Lower lobe of right lung (tissue), 2 donors: ENCODE measurements around the gene DDX51. TPM values are rescaled to one million over a fixed set of nuclear protein-coding genes. Genes with fewer than 3 reads are reported as not detected.
A peak's percentile ranks its signal among the peaks of the same experiment; 100 is the strongest.

ENCODE experiments used
- ATAC-seq, 2 donors: fragments of 200-7000 bp; cut with Tn5 transposase; one replicate each; pipeline ENCODE4 v1.9.1; 2020 to 2022; ENCODE audit warnings: mild to moderate bottlenecking in 2 of 2, moderate library complexity in 2 of 2
- DNase-seq: peaks from one replicate; pipeline ENCODE4 v3.0.0-alpha.2; 2020
- H3K27ac ChIP-seq: fragments of 200-600 bp; one replicate; pipeline ENCODE4 v1.8.0; 2022
- H3K27me3 ChIP-seq: fragments of 200-600 bp; one replicate; pipeline ENCODE4 v1.8.0; 2022; ENCODE audit warnings: low read depth
- H3K36me3 ChIP-seq: fragments of 200-600 bp; one replicate; pipeline ENCODE4 v1.8.0; 2022; ENCODE audit warnings: mild to moderate bottlenecking
- H3K4me1 ChIP-seq: fragments of 200-600 bp; one replicate; pipeline ENCODE4 v1.8.0; 2022
- H3K4me3 ChIP-seq: fragments of 200-600 bp; one replicate; pipeline ENCODE4 v1.8.0; 2022; ENCODE audit warnings: mild to moderate bottlenecking
- H3K9me3 ChIP-seq: fragments of 200-600 bp; one replicate; pipeline ENCODE4 v1.8.0; 2022
- intact Hi-C: fragments of 100-400 bp; cut with DNase I; formaldehyde crosslinking; loops from one replicate; pipeline ENCODE4 v1.11.0; 2022
- total RNA-seq: library from RNA; stranded (reverse); fragmentation: NEBNext Ultra II Directional; extraction: Animal tissue kit (Norgen Biotek cat#: 25700); gene quantifications from one replicate; pipeline ENCODE4 v1.2.1, GENCODE V29; 2021
- TF ChIP-seq, protein P1 (sequence below): fragments of 200-600 bp; IDR thresholded peaks from one replicate; pipeline ENCODE4 v1.8.0; 2022; ENCODE audit warnings: antibody characterized with exemption, mild to moderate bottlenecking
- donor health status: DM: no; HTN: yes; CAD: no; lungs with severe emphysema.

Gene DDX51
- total RNA-seq, 1 donor from 2014 or later: 11.9 TPM

DNA sequence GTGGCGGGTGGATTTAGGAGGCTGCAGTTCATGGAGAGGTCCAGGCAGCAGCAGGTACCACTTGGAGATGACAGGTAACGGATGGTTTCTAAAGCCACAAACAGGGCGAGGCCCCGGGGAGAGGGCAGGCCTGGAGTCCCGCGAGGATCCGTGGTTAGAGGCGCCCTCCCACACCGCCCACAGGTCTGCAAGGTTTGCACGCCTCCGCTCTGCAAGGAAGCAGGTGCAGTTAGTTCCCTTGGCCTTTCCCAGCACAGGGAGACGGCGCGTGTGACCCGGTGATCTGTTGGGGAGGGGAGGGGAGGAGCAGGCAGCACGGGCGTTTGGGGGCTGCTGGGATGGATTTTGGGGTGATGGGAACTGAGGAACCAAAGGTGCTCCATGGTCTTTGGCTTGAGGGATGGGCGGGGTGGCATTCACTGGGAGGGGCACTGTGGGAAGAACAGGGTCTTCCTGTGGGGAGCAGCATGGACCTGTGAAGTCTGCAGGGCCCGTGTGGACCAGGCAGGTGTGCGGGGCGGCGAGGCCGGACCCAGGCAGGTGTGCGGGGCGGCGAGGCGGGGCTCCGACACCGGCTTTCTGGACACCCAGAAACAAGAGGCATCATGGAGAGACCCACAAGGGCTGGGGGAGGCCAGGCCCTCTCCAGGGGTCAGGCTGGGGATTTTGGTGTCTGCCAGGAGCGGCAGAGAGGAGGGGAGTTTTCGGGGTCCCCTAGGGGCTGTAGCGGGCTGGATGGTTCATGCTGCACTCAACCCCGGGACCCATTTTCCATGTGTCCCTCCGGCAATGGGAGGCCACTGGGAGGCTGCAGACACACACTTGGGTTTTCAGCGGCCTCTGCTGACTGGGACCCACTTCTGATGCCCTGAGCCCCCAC, 29.3 kb upstream of the DDX51 start:
- ATAC-seq: no peak
- no peaks in the 10 kb centered on the region for H3K36me3 ChIP-seq
- TF ChIP-seq, protein P1, sequence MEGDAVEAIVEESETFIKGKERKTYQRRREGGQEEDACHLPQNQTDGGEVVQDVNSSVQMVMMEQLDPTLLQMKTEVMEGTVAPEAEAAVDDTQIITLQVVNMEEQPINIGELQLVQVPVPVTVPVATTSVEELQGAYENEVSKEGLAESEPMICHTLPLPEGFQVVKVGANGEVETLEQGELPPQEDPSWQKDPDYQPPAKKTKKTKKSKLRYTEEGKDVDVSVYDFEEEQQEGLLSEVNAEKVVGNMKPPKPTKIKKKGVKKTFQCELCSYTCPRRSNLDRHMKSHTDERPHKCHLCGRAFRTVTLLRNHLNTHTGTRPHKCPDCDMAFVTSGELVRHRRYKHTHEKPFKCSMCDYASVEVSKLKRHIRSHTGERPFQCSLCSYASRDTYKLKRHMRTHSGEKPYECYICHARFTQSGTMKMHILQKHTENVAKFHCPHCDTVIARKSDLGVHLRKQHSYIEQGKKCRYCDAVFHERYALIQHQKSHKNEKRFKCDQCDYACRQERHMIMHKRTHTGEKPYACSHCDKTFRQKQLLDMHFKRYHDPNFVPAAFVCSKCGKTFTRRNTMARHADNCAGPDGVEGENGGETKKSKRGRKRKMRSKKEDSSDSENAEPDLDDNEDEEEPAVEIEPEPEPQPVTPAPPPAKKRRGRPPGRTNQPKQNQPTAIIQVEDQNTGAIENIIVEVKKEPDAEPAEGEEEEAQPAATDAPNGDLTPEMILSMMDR: no peak
- no peak overlapping the region for H3K4me3 ChIP-seq
- DNase-seq: no peak
- no peaks in the 10 kb centered on the region for H3K9me3 ChIP-seq
- H3K27ac ChIP-seq: no peak overlapping the region
- H3K4me1 ChIP-seq: no peaks in the 10 kb centered on the region
- intact Hi-C loops: no loop called here
- H3K27me3 ChIP-seq: peaks cover 69% of the 10 kb centered on the region

DNA sequence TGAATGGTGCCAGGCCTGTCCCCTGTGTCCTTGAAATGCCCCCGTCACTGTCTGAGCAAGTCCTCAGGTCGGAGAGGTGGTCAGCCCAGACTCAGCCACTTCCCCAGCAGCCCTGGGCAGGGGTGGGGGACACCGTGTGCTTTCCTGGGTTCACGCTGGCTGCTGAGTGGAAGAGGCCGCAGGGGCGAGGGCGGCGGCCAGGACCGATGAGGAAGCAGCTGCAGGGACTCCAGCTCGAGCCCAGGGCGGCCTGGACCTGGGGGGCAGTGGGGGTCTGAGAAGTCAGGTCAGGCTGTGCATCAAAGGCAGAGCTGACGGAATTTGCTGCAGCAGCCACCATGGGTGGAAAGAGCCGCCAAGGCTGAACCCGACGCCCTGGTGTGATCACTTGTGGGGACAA, 28.5 kb upstream of the DDX51 start:
- Histone ChIP-seq H3K27me3 (peaks cover 63% of the 10 kb centered on the region), H3K27ac (no peak overlapping the region), H3K9me3 (no peaks in the 10 kb centered on the region), H3K4me3 (no peak overlapping the region), H3K4me1 (no peaks in the 10 kb centered on the region), H3K36me3 (no peaks in the 10 kb centered on the region)
- no peak for ATAC-seq
- TF ChIP-seq, protein P1: no peak
- intact Hi-C loops: no loop called here
- DNase-seq: no peak

DNA sequence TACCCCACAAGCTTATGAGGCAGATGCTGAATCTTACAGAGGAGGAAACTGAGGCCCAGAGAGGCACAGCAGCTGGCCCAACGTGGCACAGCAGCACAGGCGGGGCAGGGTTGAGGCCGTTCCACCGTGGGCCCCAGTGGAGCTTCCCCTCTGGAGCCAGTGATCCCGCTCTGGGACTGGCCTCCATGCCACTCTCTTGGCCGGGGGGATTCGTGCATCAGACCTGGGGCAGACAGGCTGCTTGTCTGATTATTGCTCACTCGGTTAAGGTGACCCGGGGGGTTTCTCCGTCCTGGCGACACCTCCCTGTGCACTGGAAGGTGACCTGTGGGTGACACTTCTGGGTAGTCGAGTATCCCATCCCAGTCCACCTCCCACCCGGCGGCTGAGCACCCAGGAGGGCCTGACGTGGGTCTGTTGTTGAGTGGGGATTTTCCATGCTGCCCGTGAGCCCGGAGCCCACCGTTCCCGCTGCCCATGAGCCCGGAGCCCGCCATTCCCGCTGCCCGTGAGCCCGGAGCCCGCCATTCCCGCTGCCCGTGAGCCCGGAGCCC, 27.9 kb upstream of the DDX51 start:
- H3K36me3 ChIP-seq: no peaks in the 10 kb centered on the region
- H3K9me3 ChIP-seq: no peaks in the 10 kb centered on the region
- peaks cover 59% of the 10 kb centered on the region for H3K27me3 ChIP-seq
- ATAC-seq: no peak
- TF ChIP-seq, protein P1: no peak
- H3K4me3 ChIP-seq: no peak overlapping the region
- H3K4me1 ChIP-seq: no peaks in the 10 kb centered on the region
- DNase-seq: no peak
- no peak overlapping the region for H3K27ac ChIP-seq
- intact Hi-C loops: no loop called here

DNA sequence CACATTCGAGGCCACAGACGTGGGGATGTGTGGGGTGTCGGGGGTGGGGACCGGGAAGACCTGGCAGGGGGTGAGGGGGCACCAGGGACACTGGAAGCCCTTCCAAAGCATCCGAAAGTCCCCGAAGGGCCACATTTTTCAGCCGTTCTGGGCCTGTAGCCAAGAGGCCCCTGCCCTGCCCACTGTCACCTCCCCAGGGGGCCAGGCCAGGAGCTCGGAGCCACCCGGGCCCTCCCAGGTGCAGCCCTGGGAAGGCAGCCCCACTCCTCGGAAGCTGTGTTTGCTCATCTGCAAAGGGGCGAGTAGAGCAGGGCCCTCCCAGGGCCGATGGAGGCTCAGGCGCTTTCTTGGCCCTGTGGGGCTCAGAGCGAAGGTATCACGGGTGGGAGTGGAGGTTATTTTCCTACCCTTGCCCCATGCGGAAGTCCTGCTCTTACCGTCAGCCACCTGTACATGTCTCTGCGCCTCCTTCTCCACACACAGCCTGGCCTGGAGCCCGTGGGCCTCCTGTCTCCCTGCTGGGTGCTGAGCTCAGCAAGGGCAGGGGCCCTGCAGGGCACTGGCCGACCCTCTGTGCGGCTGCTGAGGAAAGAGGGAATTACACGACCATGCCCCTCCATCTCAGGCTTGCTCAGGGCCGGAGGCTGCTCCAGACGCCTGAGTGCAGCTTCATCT, 27.3 kb upstream of the DDX51 start:
- intact Hi-C loops: no loop called here
- TF ChIP-seq, protein P1: no peak
- no peaks in the 10 kb centered on the region for H3K36me3 ChIP-seq
- no peak for ATAC-seq
- H3K27ac ChIP-seq: no peak overlapping the region
- H3K4me3 ChIP-seq: no peak overlapping the region
- H3K9me3 ChIP-seq: no peaks in the 10 kb centered on the region
- peaks cover 53% of the 10 kb centered on the region for H3K27me3 ChIP-seq
- DNase-seq: no peak
- no peaks in the 10 kb centered on the region for H3K4me1 ChIP-seq

DNA sequence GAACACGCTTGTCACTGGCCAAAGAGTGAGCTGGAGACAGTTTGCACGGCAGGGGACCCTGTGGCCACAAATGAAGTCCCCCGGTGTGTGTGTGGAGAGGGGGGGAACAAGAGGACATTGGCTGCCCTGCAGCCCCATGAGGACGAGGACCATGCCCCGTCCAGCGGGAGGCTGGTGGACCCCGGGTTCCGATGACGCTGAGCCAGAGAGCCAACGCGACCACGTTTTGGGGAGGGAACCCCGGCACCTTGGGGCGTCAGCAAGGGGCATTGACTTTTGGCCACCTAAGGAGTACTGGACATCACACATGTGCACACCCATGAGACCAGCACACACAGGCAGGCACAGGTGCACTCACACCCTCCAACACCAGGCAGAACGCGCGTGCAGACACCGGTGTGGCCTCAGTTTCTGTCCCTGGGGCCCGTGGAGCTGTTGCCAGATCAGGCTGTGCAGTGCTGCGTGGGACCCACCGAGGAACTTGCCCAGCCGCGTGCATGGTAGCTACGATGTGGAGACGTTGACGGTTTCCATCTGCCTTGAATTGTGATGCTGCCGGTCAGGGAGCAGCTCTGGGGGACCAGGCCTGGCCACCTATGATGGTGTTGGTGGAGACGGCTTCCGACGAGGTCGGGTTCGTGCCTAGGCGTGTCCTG, 26.6 kb upstream of the DDX51 start:
- Histone ChIP-seq H3K9me3 (no peaks in the 10 kb centered on the region), H3K4me3 (no peak overlapping the region), H3K27ac (no peak overlapping the region), H3K27me3 (peaks cover 47% of the 10 kb centered on the region), H3K4me1 (no peaks in the 10 kb centered on the region), H3K36me3 (no peaks in the 10 kb centered on the region)
- peak; percentile 44 for DNase-seq
- intact Hi-C loops: no loop called here
- TF ChIP-seq, protein P1: no peak
- no peak for ATAC-seq
